ENCODE results near the gene MYO1H. TPM values are rescaled to one million over a fixed set of nuclear protein-coding genes. Genes with fewer than 3 reads are reported as not detected.

MYO1H gene
- total RNA-seq, 2 experiments from 2014 or later = not detected

DNA sequence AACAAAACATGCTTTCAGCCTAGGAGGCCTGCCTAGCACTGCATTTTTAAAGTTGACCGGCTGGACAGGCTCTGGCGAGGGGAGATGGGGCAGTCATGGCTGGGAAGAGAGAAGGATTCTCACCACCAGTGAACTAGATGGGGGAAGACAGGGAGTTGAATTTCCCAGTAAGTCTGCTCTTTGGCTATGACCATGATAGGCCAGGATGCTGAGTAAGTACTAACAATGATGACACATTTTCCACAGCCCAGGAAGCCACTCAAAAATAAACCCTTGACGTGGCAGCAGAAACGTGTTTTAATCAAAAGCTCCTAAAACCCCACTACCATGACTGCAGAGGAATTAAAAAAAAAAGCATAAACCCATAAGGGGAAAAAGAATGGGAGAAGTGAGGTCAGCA, 110.4 kb downstream of the MYO1H start:
- Histone ChIP-seq H3K4me3 (ENCODE audit: low read length) (no peak overlapping the region), H3K27ac (ENCODE audit: low read depth in 1 of 2, low read length in 2 of 2) (no peak overlapping the region), H3K36me3 (ENCODE audit: insufficient read depth, low read length) (peaks cover 80% of the 10 kb centered on the region), H3K9me3 (ENCODE audit: control insufficient read depth in 1 of 2, insufficient read depth in 1 of 2, low read length in 2 of 2) (no peaks in the 10 kb centered on the region), H3K27me3 (ENCODE audit: control insufficient read depth in 1 of 2, insufficient read depth in 2 of 2, low read length in 2 of 2) (no peaks in the 10 kb centered on the region), H3K4me1 (ENCODE audit: insufficient read depth, low read length) (peaks cover 22% of the 10 kb centered on the region)
- POLR2A ChIA-PET = no interaction called here
- H3K4me3 Mint-ChIP-seq = no peak overlapping the region
- CTCF ChIA-PET = no interaction called here
- TF ChIP-seq CTCF (IDR thresholded peaks at IDR 0.05) = no peak
- DNase-seq = no peak
- no peaks in the 10 kb centered on the region for H3K27me3 Mint-ChIP-seq
- H3K27ac Mint-ChIP-seq = no peak overlapping the region
- peaks cover 26% of the 10 kb centered on the region for H3K4me1 Mint-ChIP-seq (ENCODE audit: low read depth)
- ATAC-seq (ENCODE audit: poor library complexity) = no peak
- H3K9me3 Mint-ChIP-seq = no peaks in the 10 kb centered on the region
- intact Hi-C loops (cut with DNase I, micrococcal nuclease) = no loop called here
- H3K36me3 Mint-ChIP-seq (ENCODE audit: low read depth) = peaks cover 80% of the 10 kb centered on the region

- peaks cover 73% of the 10 kb centered on the region for H3K36me3 ChIP-seq (ENCODE audit: insufficient read depth, low read length)
- H3K9me3 ChIP-seq (ENCODE audit: control insufficient read depth in 1 of 2, insufficient read depth in 1 of 2, low read length in 2 of 2) = no peaks in the 10 kb centered on the region
- no peak overlapping the region for H3K27ac ChIP-seq (ENCODE audit: low read depth in 1 of 2, low read length in 2 of 2)
- ChIA-PET POLR2A (no interaction called here), CTCF (no interaction called here)
- no peak for TF ChIP-seq CTCF (IDR thresholded peaks at IDR 0.05)
- peaks cover 29% of the 10 kb centered on the region for H3K4me1 ChIP-seq (ENCODE audit: insufficient read depth, low read length)
- H3K4me3 Mint-ChIP-seq = no peak overlapping the region
- no peak overlapping the region for H3K4me3 ChIP-seq (ENCODE audit: low read length)
- H3K27me3 ChIP-seq (ENCODE audit: control insufficient read depth in 1 of 2, insufficient read depth in 2 of 2, low read length in 2 of 2) = no peaks in the 10 kb centered on the region
- H3K9me3 Mint-ChIP-seq = no peaks in the 10 kb centered on the region
- intact Hi-C loops (cut with DNase I, micrococcal nuclease) = no loop called here
- H3K27ac Mint-ChIP-seq = no peak overlapping the region
- H3K27me3 Mint-ChIP-seq = no peaks in the 10 kb centered on the region
- DNase-seq = no peak
- H3K36me3 Mint-ChIP-seq (ENCODE audit: low read depth) = peaks cover 74% of the 10 kb centered on the region
- ATAC-seq (ENCODE audit: poor library complexity) = no peak
- peaks cover 33% of the 10 kb centered on the region for H3K4me1 Mint-ChIP-seq (ENCODE audit: low read depth)
These were observed 111.1 kb downstream of the MYO1H start for GRCh38 chr12:109458771-109459208.

DNA sequence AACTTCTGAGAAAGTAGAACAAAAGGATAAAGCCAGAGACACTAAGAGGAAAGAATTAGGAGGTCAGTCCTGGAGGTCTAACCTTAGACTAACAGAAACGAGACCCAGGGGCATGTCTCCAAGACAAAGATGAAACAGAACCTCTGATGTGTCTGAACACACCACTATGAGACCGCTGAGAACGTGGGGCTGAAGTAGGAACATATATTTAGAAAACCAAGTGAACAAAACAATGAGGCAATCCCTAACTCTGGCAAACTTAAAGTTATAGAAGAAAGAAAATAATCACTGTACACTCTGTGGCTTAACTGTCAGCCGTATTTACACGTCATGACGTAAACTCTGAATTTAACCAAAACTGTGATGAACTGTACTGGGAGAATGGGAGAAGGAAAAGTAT, 111.5 kb downstream of the MYO1H start:
- Mint-ChIP-seq H3K36me3 (ENCODE audit: low read depth) (peaks cover 70% of the 10 kb centered on the region), H3K9me3 (no peaks in the 10 kb centered on the region), H3K4me3 (no peak overlapping the region), H3K27me3 (no peaks in the 10 kb centered on the region), H3K4me1 (ENCODE audit: low read depth) (peaks cover 38% of the 10 kb centered on the region), H3K27ac (no peak overlapping the region)
- ATAC-seq (ENCODE audit: poor library complexity) (no peak), DNase-seq (no peak)
- H3K9me3 ChIP-seq (ENCODE audit: control insufficient read depth in 1 of 2, insufficient read depth in 1 of 2, low read length in 2 of 2) = no peaks in the 10 kb centered on the region
- CTCF ChIA-PET = no interaction called here
- H3K4me1 ChIP-seq (ENCODE audit: insufficient read depth, low read length) = peaks cover 30% of the 10 kb centered on the region
- TF ChIP-seq CTCF (IDR thresholded peaks at IDR 0.05) = no peak
- POLR2A ChIA-PET = no interaction called here
- intact Hi-C loops (cut with DNase I, micrococcal nuclease) = no loop called here
- H3K27me3 ChIP-seq (ENCODE audit: control insufficient read depth in 1 of 2, insufficient read depth in 2 of 2, low read length in 2 of 2) = no peaks in the 10 kb centered on the region
- no peak overlapping the region for H3K27ac ChIP-seq (ENCODE audit: low read depth in 1 of 2, low read length in 2 of 2)
- H3K36me3 ChIP-seq (ENCODE audit: insufficient read depth, low read length) = peaks cover 69% of the 10 kb centered on the region
- H3K4me3 ChIP-seq (ENCODE audit: low read length) = no peak overlapping the region
